ENCODE results near the gene WWOX. TPM values are rescaled to one million over a fixed set of nuclear protein-coding genes. Genes with fewer than 3 reads are reported as not detected.

Gene WWOX
- polyA plus RNA-seq, 6 donors from 2014 or later, result 9.1 to 17.0 (median 12.5) TPM

DNA sequence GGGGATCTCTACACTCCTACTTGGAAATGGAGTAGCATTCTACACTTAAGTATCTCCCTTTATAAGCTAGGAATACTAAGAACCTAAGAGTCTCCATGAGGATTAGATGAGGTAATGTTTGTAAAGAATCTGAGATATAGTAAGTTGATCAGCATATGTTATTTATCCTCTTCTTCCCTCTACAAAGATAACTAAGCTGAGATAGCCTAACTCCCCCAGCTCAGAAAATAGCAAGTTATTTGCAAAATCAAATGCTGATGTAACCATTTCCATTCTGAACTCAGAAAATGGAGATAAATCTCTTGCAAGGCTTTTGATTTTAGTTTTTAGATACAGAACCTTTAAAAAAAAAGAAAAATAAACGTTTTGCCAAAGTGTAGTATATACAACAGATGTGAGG is 975.1 kb downstream of the WWOX start:
- DNase-seq, result no peak
- Mint-ChIP-seq H3K27ac (no peak overlapping the region), H3K27me3 (peaks cover 5 to 12% (median 11%) of the 10 kb centered on the region in 3 donors), H3K9me3 (no peaks in the 10 kb centered on the region), H3K4me3 (no peak overlapping the region), H3K4me1 (peaks cover 0 to 8% (median 5%) of the 10 kb centered on the region in 3 donors), H3K36me3 (peaks cover 0 to 8% of the 10 kb centered on the region in 2 donors)
- ATAC-seq (ENCODE audit: low read depth in 2 of 2), result no peak

GRCh38 chr16:79074951-79075350 is 975.5 kb downstream of the WWOX start:
- peaks cover 0 to 8% of the 10 kb centered on the region in 2 donors for H3K36me3 Mint-ChIP-seq
- H3K27ac Mint-ChIP-seq, result no peak overlapping the region
- DNase-seq, result no peak
- no peaks in the 10 kb centered on the region for H3K9me3 Mint-ChIP-seq
- peaks cover 0 to 8% (median 5%) of the 10 kb centered on the region in 3 donors for H3K4me1 Mint-ChIP-seq
- ATAC-seq (ENCODE audit: low read depth in 2 of 2), result no peak
- no peak overlapping the region for H3K4me3 Mint-ChIP-seq
- peaks cover 5 to 12% (median 11%) of the 10 kb centered on the region in 3 donors for H3K27me3 Mint-ChIP-seq

- H3K36me3 Mint-ChIP-seq, result peaks cover 0 to 8% of the 10 kb centered on the region in 2 donors
- peaks cover 5 to 12% (median 11%) of the 10 kb centered on the region in 3 donors for H3K27me3 Mint-ChIP-seq
- DNase-seq (no peak), ATAC-seq (ENCODE audit: low read depth in 2 of 2) (no peak)
- no peak overlapping the region for H3K27ac Mint-ChIP-seq
- H3K4me3 Mint-ChIP-seq, result no peak overlapping the region
- H3K4me1 Mint-ChIP-seq, result peaks cover 0 to 8% (median 5%) of the 10 kb centered on the region in 3 donors
- H3K9me3 Mint-ChIP-seq, result no peaks in the 10 kb centered on the region
These were observed 976.8 kb downstream of the WWOX start for GRCh38 chr16:79076047-79076767.

DNA sequence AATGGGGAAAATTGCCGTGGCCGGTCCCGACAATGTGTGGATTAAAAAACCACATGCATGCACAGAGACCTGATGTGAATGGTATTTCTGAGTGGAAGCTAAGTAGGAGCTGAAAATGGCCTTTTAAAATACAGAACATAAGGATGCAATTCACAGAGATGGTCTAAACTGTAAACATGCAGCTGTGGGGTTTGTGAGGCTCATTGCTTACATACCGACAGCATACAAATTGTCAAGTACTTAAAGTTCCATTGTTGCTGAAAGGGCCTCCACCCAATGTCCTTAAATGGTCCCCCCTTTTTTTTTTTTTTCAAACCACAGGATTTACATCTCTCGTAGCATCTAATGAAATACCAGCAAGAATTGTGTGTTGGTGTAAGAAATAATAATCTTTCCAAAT is 977.9 kb downstream of the WWOX start:
- no peak for ATAC-seq (ENCODE audit: low read depth in 2 of 2)
- H3K4me3 Mint-ChIP-seq, result no peak overlapping the region
- H3K4me1 Mint-ChIP-seq, result peaks cover 0 to 16% (median 8%) of the 10 kb centered on the region in 3 donors

DNA sequence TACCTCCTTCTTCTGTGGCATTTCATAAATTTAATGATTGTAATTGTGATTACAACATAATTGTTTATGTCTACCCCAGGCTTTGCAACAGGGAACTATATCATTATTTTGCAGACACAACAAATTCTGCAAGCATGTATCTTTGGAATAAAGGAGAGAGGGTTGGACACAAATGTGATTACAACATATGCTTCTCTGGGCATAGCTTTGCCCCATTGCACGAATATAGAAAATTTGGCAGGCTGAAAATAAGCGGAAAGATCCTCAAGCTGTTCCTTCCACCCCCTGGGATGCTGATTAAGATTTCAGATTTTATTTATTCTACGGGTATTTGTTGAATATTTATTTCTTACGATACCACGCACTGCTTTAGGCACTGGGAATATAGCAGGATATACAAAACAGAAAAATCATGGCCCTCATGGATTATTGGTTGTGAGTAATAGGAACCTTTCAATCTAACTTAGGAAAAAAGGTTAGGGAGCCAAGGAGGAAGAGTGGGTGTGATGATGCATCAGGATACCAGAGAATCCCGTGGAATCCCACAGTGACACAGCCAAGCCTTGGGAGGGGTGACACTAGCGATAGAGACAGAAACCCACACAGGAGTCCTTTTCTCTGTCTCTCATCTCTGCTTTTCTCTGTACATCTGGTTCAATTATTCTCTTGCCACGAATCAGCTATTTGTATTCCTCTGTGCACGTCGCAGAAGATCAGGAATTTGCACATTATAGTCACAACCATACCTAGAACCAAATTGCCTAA is 980.4 kb downstream of the WWOX start:
- ATAC-seq (ENCODE audit: low read depth in 2 of 2) (no peak), DNase-seq (no peak)
- H3K27me3 Mint-ChIP-seq, result peaks cover 0 to 7% (median 4%) of the 10 kb centered on the region in 3 donors
- H3K4me1 Mint-ChIP-seq, result peaks cover 5 to 20% (median 7%) of the 10 kb centered on the region in 3 donors
- peaks cover 0 to 8% of the 10 kb centered on the region in 2 donors for H3K36me3 Mint-ChIP-seq
- peaks cover 0 to 3% (median 0%) of the 10 kb centered on the region in 7 donors for H3K9me3 Mint-ChIP-seq
- H3K4me3 Mint-ChIP-seq, result no peak overlapping the region
- peak overlapping the region in 1 of 6 donors; percentile 1 for H3K27ac Mint-ChIP-seq

More for the DNA sequence above, 977.9 kb downstream of the WWOX start:
- no peak overlapping the region for H3K27ac Mint-ChIP-seq
- H3K36me3 Mint-ChIP-seq, result peaks cover 0 to 8% of the 10 kb centered on the region in 2 donors
- peaks cover 5 to 11% (median 10%) of the 10 kb centered on the region in 3 donors for H3K27me3 Mint-ChIP-seq
- H3K9me3 Mint-ChIP-seq, result no peaks in the 10 kb centered on the region
- no peak for DNase-seq

DNA sequence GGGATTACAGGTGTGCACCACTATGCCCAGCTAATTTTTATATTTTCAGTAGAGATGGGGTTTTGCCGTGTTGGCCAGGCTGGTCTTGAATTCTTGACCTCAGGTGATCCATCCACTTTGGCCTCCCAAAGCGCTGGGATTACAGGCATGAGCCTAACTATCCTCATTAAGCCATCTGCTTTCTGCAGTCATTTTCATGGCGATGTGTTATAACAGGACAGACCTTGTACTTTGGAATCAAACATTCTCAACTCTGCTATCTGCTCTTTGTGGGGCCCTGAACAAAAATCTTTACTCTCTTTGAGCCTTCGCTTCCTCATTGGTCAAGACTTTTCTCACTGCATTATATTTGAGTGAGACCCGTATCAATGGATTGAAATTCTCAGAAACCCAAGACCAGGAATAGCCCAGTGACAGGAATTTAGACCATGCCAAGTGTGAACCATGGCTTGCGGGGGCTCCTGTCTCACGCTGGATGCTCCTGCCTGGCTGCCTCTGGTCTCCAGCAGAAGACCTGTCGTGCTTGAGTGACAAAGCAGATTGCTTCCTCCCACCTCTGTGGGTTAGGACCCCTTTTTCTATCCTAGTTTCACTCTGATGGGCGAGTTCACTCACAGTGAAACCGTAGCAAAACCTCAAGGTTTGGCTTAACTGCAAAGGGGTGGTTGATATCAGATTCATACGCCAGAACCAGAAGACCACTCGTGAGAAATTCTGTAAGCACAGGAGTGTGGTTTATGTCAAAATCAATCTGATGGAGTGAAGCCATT is 982.0 kb downstream of the WWOX start:
- peaks cover 0 to 2% (median 0%) of the 10 kb centered on the region in 3 donors for H3K27me3 Mint-ChIP-seq
- H3K4me1 Mint-ChIP-seq, result peaks cover 5 to 20% (median 7%) of the 10 kb centered on the region in 3 donors
- peaks cover 0 to 3% (median 0%) of the 10 kb centered on the region in 7 donors for H3K9me3 Mint-ChIP-seq
- no peak for ATAC-seq (ENCODE audit: low read depth in 2 of 2)
- H3K27ac Mint-ChIP-seq, result no peak overlapping the region
- no peak overlapping the region for H3K4me3 Mint-ChIP-seq
- no peak for DNase-seq
- H3K36me3 Mint-ChIP-seq, result peaks cover 0 to 8% of the 10 kb centered on the region in 2 donors

GRCh38 chr16:79082970-79083369 is 983.5 kb downstream of the WWOX start:
- Mint-ChIP-seq H3K9me3 (peaks cover 0 to 3% (median 0%) of the 10 kb centered on the region in 7 donors), H3K4me3 (no peak overlapping the region), H3K36me3 (peaks cover 0 to 8% of the 10 kb centered on the region in 2 donors), H3K27ac (peak overlapping the region in 2 of 6 donors; percentile 36 to 43), H3K4me1 (peaks cover 7 to 20% (median 10%) of the 10 kb centered on the region in 3 donors), H3K27me3 (no peaks in the 10 kb centered on the region)
- DNase-seq, result no peak
- no peak for ATAC-seq (ENCODE audit: low read depth in 2 of 2)

- no peak for DNase-seq
- H3K9me3 Mint-ChIP-seq, result peaks cover 0 to 3% (median 0%) of the 10 kb centered on the region in 7 donors
- no peak overlapping the region for H3K4me3 Mint-ChIP-seq
- peak overlapping the region in 2 of 6 donors; percentile 22 to 36 for H3K27ac Mint-ChIP-seq
- peaks cover 0 to 8% of the 10 kb centered on the region in 2 donors for H3K36me3 Mint-ChIP-seq
- peaks cover 7 to 20% (median 10%) of the 10 kb centered on the region in 3 donors for H3K4me1 Mint-ChIP-seq
- no peak for ATAC-seq (ENCODE audit: low read depth in 2 of 2)
- H3K27me3 Mint-ChIP-seq, result no peaks in the 10 kb centered on the region
These were observed 984.2 kb downstream of the WWOX start for GRCh38 chr16:79083508-79084299.

- Mint-ChIP-seq H3K27ac (no peak overlapping the region), H3K4me3 (peak overlapping the region in 4 of 8 donors; percentile 16 to 73 (median 46)), H3K9me3 (no peaks in the 10 kb centered on the region), H3K27me3 (no peaks in the 10 kb centered on the region), H3K36me3 (no peaks in the 10 kb centered on the region), H3K4me1 (peaks cover 32 to 53% (median 43%) of the 10 kb centered on the region in 3 donors)
- ATAC-seq (ENCODE audit: low read depth in 2 of 2), result no peak
- no peak for DNase-seq
These were observed 989.5 kb downstream of the WWOX start for GRCh38 chr16:79088971-79089370.

GRCh38 chr16:79089735-79090284 is 990.4 kb downstream of the WWOX start:
- Mint-ChIP-seq H3K27ac (peak overlapping the region in 4 of 6 donors; percentile 33 to 96 (median 66)), H3K4me3 (peak overlapping the region; percentile 73 to 88 (median 82))
- DNase-seq, result peak; percentile 28

GRCh38 chr16:79090966-79091365 is 991.5 kb downstream of the WWOX start:
- H3K4me3 Mint-ChIP-seq, result peak overlapping the region; percentile 33 to 87 (median 80)
- no peaks in the 10 kb centered on the region for H3K9me3 Mint-ChIP-seq
- H3K27me3 Mint-ChIP-seq, result peaks cover 5 to 13% (median 5%) of the 10 kb centered on the region in 3 donors
- no peak for DNase-seq
- ATAC-seq (ENCODE audit: low read depth in 2 of 2), result no peak
- H3K4me1 Mint-ChIP-seq, result peaks cover 38 to 61% (median 44%) of the 10 kb centered on the region in 3 donors
- H3K36me3 Mint-ChIP-seq, result peaks cover 0 to under 1% of the 10 kb centered on the region in 2 donors
- peak overlapping the region in 3 of 6 donors; percentile 22 to 54 (median 47) for H3K27ac Mint-ChIP-seq

More at GRCh38 chr16:79089735-79090284, 990.4 kb downstream of the WWOX start:
- Mint-ChIP-seq H3K9me3 (no peaks in the 10 kb centered on the region), H3K27me3 (peaks cover 0 to 5% (median 4%) of the 10 kb centered on the region in 3 donors), H3K36me3 (no peaks in the 10 kb centered on the region), H3K4me1 (peaks cover 34 to 58% (median 44%) of the 10 kb centered on the region in 3 donors)
- ATAC-seq (ENCODE audit: low read depth in 2 of 2), result peak; percentile 66 to 67

DNA sequence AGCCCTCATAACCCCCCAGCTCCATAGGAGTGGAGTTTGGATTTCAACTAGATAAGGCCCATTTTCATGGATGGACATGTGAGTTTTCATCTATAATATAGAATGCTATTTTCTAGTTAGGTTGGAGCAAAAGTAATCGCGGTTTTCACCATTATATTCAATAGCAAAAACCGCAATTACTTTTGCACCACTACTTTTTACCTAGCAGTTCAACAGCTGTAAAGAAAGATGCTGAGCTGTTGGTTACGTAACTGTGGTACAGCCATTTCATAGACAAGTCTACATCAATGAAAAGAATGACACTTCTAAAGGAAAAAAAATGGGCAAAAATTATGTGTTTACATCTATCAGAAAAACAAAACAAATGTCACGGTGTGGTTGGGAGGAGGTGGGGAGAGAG is 993.4 kb downstream of the WWOX start:
- H3K27ac Mint-ChIP-seq, result peak overlapping the region in 1 of 6 donors; percentile 38
- peak overlapping the region in 4 of 8 donors; percentile 27 to 77 (median 44) for H3K4me3 Mint-ChIP-seq
- H3K36me3 Mint-ChIP-seq, result peaks cover 4 to 7% of the 10 kb centered on the region in 2 donors
- no peaks in the 10 kb centered on the region for H3K9me3 Mint-ChIP-seq
- H3K4me1 Mint-ChIP-seq, result peaks cover 45 to 69% (median 51%) of the 10 kb centered on the region in 3 donors
- H3K27me3 Mint-ChIP-seq, result peaks cover 5 to 26% (median 13%) of the 10 kb centered on the region in 3 donors
- ATAC-seq (ENCODE audit: low read depth in 2 of 2) (no peak), DNase-seq (no peak)

Data from naive B cell (primary cell).